ENCODE data around the gene FOXI3.

FOXI3 gene

DNA sequence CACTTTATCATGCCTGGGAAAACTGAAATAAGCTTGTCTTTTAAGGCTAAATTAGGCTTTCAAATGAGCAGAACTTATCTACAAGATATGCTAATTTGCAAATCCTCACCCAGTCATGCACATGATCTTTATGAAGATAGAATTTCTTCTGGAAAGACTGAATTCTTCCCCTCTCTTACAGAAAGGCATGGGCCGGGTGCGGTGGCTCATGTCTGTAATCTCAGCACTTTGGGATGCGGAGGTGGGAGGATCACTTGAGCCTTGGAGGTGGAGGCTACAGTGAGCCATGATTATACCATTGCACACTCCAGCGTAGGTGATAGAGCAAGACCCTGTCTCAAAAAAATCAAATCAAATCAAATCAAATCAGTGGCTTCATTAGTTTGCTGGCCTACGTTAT is 11.7 kb upstream of the FOXI3 start:
- H3K4me3 ChIP-seq (ENCODE audit: low read depth, low read length) = no peak overlapping the region
- no peak for TF ChIP-seq POLR2A (IDR thresholded peaks at IDR 0.05; ENCODE audit: extremely low read depth, insufficient read length)
- TF ChIP-seq, protein P1, sequence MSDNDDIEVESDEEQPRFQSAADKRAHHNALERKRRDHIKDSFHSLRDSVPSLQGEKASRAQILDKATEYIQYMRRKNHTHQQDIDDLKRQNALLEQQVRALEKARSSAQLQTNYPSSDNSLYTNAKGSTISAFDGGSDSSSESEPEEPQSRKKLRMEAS (IDR thresholded peaks at IDR 0.05; ENCODE audit: low read depth, low read length) = no peak
- no peak for TF ChIP-seq MYC (IDR thresholded peaks at IDR 0.05; ENCODE audit: low read depth, low read length)
- no peak for TF ChIP-seq CTCF (IDR thresholded peaks at IDR 0.05; ENCODE audit: low read depth, low read length)
- no peak for DNase-seq (ENCODE audit: low read depth)

GRCh38 chr2:88458633-88459032 is 6.1 kb upstream of the FOXI3 start:
- DNase-seq (ENCODE audit: low read depth) = no peak
- no peak for TF ChIP-seq CTCF (IDR thresholded peaks at IDR 0.05; ENCODE audit: low read depth, low read length)
- TF ChIP-seq, protein P1 (IDR thresholded peaks at IDR 0.05; ENCODE audit: low read depth, low read length) = no peak
- no peak for TF ChIP-seq POLR2A (IDR thresholded peaks at IDR 0.05; ENCODE audit: extremely low read depth, insufficient read length)
- TF ChIP-seq MYC (IDR thresholded peaks at IDR 0.05; ENCODE audit: low read depth, low read length) = no peak
- H3K4me3 ChIP-seq (ENCODE audit: low read depth, low read length) = no peak overlapping the region

GRCh38 chr2:88452980-88453582 is 588 bp upstream of the FOXI3 start:
- H3K4me3 ChIP-seq (ENCODE audit: low read depth, low read length) = no peak overlapping the region
- no peak for DNase-seq (ENCODE audit: low read depth)
- TF ChIP-seq POLR2A (IDR thresholded peaks at IDR 0.05; ENCODE audit: extremely low read depth, insufficient read length) (no peak), CTCF (IDR thresholded peaks at IDR 0.05; ENCODE audit: low read depth, low read length) (no peak), MYC (IDR thresholded peaks at IDR 0.05; ENCODE audit: low read depth, low read length) (no peak)
- TF ChIP-seq, protein P1 (IDR thresholded peaks at IDR 0.05; ENCODE audit: low read depth, low read length) = no peak

DNA sequence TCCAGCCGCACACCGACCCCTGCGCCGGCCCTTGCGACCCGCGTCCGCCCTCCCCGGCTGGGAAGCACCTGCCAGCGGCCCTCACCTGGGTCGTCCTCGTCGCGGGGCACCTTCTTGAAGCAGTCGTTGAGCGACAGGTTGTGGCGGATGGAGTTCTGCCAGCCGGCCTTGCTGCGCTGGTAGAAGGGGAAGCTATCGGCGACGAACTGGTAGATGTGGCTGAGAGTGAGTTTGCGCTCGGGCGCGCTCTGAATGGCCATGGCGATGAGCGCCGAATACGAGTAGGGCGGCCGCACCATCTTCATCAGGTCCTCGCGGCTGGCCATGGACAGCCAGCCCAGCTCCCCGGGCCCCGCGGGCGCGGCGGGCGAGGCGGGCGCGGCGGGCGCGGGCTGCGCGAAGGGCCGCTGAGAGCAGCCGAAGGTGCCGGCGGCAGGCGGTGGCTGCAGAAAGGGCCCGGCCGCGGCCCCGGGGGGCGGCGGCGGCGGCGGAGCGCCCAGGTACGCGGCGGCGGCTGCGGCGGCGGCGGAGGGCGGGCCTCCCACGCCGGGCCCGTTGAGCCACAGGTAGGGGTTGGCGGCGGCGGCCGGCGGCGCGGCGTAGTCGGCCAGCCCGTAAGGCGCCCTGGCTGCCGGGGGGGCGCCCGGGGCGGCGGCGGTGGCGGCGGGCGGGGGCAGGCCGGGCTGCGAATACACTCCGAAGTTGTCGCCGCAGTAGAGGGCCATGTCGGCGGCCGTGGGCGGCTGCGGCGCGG is 505 bp downstream of the FOXI3 start:
- no peak for DNase-seq (ENCODE audit: low read depth)
- TF ChIP-seq CTCF (IDR thresholded peaks at IDR 0.05; ENCODE audit: low read depth, low read length) = no peak
- TF ChIP-seq POLR2A (IDR thresholded peaks at IDR 0.05; ENCODE audit: extremely low read depth, insufficient read length) = no peak
- TF ChIP-seq MYC (IDR thresholded peaks at IDR 0.05; ENCODE audit: low read depth, low read length) = no peak
- TF ChIP-seq, protein P1 (IDR thresholded peaks at IDR 0.05; ENCODE audit: low read depth, low read length) = no peak
- no peak overlapping the region for H3K4me3 ChIP-seq (ENCODE audit: low read depth, low read length)

- no peak for DNase-seq (ENCODE audit: low read depth)
- no peak overlapping the region for H3K4me3 ChIP-seq (ENCODE audit: low read depth, low read length)
- TF ChIP-seq POLR2A (IDR thresholded peaks at IDR 0.05; ENCODE audit: extremely low read depth, insufficient read length) = no peak
- TF ChIP-seq CTCF (IDR thresholded peaks at IDR 0.05; ENCODE audit: low read depth, low read length) = no peak
- TF ChIP-seq MYC (IDR thresholded peaks at IDR 0.05; ENCODE audit: low read depth, low read length) = no peak
- TF ChIP-seq, protein P1 (IDR thresholded peaks at IDR 0.05; ENCODE audit: low read depth, low read length) = no peak
Measured at GRCh38 chr2:88450925-88451810, 1.3 kb downstream of the FOXI3 start.
